ENCODE measurements around the gene EPHA8.

- no peak for TF ChIP-seq CTCF (IDR thresholded peaks at IDR 0.05; ENCODE audit: low read depth, low read length, missing input control)
- no peak for TF ChIP-seq REST (IDR thresholded peaks at IDR 0.05)
- TF ChIP-seq JUND (IDR thresholded peaks at IDR 0.05), result no peak
- TF ChIP-seq GABPA (IDR thresholded peaks at IDR 0.05 in 1 of 2, conservative IDR thresholded peaks at IDR 0.05 in 1 of 2), result no peak
These were observed 11.7 kb upstream of the EPHA8 start for GRCh38 chr1:22551591-22551990.

All from liver (tissue), 3 donors.